Measurements from ENCODE around the gene SLC17A7.

SLC17A7 gene

DNA sequence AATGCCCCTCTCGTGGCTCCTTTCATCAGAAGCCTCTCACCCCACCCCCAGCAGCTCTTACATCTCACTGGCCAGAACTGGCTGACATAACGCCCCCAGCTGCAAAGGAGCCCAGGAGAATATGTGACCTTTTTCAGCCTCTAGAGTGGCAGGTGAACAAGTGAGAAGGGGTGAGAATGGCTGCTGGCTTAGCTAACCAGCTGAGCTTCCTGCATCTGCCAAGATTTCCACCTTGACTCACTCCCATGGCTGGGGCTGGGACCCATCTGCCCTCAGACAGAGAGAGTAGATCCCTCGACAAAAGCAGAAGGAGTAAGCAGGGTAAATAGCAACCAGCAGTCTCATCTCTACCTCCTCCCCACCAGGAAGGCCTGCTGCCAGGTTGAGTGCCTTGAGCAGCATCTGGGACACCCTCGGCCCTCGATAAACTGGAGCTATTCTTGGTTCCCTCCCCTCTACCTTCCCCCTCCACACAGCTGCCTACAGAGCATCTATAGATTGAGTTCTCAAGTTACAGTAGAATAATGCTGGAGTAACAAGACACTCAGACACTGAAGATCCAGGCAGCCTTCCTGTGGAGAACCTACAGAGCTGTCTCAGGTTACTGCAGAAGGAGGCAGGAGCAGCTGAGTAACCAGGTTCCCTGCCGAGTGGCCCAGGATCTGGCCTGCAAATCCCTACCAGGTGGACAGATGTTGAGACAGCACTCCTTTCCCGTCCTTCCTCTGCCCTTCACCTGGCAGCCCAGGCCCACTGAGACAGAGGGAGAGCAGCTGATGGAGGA, 37.7 kb downstream of the SLC17A7 start:
- no peak for DNase-seq

DNA sequence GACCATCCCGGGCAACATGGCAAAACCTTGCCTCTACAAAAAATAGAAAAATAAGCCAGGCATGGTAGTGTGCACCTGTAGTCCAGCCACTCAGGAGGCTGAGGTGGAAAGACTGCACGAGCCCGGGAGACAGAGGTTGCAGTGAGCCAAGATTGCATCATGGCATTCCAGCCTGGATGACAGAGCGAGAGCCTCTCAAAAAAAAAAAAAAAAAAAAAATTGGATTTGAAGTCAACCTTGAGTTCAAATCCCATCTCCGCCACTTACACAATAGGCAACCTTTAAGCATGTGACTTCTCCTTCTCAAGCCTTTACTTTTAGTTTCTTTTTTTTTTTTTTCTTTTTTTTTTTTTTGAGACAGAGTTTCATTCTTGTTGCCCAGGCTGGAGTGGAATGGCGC, 41.3 kb downstream of the SLC17A7 start:
- DNase-seq = no peak

DNA sequence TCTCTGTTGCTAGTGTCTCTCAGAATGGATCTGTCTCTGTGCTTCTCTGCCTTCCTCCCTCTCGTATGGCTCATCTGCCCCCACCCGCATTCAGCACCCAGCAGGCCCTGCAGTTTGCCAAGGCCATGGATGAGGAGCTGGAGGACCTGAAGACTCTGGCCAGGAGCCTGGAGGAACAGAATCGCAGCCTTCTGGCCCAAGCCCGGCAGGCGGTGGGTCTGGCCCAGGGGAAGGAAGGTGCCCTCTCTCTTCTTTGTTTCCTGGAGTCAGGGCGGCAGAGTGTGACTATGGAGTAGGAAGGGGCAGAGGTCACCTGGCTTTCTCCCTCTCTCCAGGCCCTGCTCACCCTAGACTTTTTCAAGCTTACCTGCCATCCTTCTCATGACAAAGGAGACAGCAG, 42.4 kb downstream of the SLC17A7 start:
- DNase-seq = no peak

DNA sequence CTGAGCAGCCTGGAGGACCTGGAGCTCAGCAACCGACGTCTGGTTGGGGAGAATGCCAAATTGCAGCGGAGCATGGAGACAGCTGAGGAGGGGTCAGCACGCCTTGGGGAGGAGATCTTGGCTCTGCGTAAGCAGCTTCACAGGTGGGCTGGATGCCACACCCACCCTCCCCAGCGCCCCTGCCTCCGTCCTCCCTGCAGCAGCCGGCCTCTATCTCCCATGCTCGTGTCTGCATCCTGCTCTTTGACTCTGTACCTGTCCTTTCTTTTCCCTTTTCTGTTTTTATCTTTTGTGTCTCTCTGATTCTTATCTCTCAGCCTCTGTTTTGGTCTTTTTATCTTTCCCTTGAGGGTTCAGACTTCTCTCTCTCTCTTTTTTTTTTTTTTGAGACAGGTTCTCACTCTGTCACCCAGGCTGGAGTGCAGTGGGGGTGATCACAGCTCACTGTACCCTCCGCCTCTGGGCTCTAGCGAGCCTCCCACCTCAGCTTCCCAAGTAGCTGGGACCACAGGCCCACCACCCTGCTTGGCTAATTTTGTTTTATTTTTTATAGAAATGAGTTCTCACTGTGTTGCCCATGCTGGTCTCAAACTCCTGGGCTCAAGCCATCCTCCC, 43.2 kb downstream of the SLC17A7 start:
- no peak for DNase-seq

DNA sequence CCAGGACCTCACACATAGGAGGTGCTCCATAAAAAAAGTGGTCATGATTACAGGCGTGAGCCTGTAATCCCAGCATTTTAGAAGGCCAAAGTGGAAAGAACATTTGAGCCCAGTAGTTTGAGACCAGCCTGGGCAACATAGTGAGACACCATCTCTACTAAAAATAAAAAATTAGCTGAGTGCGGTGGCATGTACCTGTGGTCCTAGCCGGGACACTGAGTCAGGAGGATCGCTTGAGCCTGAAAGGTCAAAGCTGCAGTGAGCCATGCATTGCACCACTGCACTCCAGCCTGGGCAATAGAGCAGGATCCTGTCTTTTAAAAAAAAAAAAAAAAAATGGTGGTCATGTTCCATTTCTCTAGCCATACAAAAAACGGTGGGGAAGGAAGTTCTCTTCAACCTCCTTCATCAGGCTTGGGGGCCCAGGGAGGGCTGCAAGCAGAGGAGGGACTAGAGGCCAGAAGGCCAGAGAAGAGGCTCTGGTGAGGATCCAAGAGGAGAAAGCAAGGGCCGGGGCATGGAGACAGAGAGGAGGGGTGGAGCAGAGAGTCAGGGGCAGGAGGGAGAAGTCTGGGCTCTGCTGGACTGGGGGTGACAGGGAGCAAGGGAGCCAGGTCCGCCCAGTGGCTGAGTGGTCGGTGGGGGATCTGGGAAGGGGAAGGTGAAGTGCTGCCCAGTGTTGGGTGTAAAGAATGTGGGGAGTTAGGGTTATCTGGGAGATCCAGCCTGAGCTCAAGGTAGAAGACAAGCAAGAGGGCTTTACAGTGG, 44.4 kb downstream of the SLC17A7 start:
- no peak for DNase-seq

DNA sequence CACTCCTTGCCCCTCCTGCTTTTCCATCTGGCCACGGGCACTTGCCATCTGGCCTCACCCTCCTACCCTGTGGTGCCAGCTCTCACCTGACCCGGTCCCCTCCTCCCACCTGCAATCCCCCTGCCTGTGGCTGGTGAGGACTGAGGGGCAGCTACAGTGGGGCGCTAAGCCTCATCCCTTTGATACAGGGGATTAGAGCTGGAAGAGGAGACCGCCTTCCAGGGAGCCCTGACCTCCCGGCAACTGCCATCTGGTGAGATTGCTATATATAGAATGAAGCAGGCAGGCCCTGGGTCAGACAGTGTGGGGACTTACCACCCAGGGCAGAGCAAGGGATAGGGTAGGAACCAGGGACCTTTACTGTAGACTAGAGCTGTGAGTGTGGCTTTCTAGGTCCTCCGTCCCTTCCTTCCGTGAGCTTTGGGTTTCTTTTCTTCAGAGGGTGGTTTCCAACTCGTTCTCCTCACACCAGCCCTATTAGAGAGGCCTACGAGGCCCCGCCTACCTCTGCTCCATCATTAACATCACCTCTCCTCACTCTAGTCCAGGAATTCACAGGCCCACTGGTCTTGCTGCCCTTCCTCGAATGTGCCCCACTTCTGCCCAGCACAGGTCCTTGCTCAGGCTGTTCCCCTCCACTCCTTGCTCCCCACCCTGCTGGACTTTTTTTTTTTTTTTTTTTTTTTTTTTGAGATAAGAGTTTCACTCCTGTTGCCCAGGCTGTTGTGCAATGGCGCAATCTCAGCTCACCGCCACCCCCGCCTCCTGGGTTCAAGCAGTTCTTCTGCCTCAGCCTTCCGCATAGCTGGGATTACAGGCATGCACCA, 45.5 kb downstream of the SLC17A7 start:
- no peak for DNase-seq

DNA sequence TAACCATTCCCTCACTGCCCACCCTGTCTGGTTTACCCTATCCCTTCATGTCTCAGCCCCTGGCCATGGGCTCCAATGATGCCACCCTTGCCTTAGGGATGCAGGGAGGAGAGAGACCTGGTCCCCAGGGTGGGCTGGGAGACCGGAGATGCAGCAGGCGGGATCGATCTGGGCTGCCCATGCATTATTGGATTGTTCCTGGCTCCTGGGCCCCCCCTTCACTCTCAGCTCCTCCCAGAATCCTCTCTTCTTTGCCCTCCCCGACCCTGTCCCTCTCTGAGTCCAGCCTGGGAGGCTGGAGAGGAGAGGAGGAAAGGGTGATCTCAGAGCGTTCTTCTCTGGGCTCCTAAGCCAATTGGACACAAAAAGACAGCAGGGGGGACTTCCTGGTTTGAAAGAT, 47.4 kb downstream of the SLC17A7 start:
- no peak for DNase-seq

DNA sequence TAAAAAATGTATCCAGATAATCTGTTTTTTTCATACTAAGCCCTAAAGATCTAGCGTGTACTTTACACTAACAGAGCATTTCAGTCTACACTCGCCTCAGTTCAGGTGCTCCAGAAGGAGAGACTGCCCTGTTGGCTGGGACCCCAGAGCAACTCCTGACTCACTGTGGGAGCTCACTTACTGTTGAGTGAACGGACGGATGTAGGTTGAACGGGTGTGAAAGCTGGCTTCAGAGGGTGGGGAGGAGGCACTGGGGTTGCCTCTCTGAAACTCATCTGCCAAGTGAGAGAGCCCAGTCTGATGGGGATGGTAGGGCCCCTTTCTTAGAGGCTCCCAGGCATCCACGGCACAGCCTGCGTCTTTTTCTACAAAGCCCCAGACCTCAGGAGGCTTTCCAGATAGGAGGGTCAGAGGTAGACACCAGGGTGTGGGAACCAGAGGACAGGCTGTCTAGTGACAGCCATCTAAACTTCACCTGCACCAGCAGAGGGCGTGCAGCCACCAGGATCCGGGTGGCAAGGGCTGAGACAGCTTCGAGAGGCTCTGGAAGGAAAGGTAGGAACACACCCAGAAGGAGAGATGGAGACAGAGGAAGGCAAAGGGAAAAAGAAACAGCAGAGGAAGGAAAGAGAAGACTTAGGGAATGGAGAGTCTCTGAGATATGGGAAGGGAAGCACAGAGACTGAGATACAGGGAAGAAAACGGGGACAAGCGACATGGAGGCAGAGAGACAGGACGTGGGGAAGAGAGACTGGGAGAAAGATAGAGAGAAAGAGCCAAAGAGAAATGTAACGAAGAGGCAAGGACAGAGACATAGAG, 49.5 kb downstream of the SLC17A7 start:
- DNase-seq = peak; percentile 62

DNA sequence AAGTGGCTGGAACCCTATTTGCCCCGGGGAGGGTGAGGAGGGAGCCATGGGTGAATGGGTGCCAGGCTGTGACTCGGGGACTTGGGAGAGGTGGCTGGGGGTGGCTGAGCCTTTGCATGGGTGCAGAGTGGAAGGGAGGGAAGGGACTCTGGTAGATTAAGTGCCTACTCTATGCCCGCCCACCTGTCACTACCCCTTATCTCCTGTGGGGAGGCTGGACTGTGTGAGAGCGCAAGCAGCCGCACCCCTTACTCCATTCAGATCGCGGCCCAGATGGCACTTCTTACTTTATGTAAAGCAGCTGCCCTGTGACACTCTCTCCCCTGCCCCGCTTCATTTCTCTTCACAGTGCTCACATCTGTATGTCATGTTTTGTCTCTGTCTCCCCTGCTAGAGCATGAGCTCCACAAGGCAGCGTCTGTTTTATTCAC, 50.4 kb downstream of the SLC17A7 start:
- no peak for DNase-seq

DNA sequence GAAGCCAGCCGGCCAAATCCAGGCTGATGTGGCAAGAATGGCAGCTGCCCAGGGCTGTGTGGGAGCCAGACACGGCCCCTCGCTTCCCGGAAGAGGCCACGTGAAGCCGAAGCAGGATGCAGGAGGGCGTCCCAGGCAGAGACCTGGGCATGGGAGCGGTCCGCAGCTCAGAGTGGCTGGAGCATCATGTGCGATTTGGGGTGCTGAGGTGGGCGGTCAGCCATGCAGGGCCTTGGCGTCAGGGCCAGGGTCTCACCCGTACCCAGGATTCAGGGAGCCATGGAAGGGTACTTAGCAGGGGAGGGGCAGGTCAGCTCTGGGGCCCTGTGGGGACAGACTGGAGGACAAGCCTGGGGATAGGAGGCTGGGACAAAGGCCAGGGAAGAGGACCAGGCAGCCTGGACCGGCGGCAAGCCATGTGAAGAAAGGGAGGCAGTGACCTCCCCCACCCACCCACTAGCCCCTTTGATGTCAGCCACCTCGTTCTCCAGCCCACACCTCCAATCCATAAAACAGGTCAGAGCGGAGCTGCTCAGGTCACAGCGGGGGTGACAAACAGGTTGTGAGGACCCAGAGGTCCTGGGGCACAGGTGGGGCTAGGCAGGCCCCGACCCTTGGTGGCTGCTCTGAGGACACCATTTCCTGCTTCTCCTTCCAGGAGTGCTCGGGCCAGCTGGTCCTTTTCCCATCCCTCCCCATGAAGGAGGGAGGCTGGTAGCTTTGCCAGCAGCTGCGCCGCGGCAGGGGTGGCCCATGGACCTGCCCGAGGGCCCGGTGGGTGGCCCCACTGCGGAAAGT, 51.0 kb downstream of the SLC17A7 start:
- no peak for DNase-seq

DNA sequence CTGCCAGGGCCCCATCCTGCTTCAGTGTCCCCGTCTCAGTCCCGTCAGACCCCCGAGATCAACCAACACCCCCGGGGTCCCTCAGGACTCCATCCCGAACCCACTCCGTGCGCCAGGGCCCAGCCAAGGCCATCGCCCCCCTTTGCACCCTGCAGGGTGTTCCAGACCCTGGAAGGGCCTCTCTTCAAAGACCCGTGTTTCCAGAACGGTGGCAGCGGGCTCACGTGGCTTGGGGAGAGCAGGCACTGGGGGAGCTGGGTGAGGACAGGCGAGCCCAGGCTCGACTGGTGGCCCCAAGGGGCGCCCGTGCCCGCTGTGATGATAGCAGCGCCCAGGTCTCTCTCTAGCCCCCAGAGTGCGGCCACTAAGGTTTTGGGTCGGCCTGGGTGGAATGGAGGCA, 51.9 kb downstream of the SLC17A7 start:
- DNase-seq = no peak

DNA sequence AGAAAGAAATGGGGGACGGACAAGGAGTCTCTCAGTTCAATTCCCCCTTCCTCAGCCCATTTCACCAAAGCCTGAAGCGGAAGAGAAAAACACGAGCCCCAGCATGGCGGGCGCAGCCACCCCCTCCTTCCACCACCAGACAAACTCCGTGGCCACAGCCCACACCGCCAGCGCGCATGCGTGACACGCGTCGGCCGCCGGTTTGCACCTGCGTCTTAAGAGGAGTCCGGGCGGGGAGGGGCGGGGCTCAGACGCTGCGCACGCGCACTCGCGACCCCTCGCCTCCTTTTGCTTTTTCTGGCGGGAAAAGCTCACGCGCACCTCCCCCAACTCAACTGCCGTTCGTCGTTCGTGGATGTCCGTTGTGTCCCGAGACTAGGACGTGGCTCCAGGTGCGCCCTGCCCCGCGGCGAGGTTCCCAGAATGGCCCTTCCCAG, 53.4 kb downstream of the SLC17A7 start, which contains the start of gene KASH5:
Gene KASH5, plus strand, starts transcription at position 314 of the 437 bp plus-strand sequence. CDS start 2,635 bp downstream, outside the sequence.
- DNase-seq = no peak

DNA sequence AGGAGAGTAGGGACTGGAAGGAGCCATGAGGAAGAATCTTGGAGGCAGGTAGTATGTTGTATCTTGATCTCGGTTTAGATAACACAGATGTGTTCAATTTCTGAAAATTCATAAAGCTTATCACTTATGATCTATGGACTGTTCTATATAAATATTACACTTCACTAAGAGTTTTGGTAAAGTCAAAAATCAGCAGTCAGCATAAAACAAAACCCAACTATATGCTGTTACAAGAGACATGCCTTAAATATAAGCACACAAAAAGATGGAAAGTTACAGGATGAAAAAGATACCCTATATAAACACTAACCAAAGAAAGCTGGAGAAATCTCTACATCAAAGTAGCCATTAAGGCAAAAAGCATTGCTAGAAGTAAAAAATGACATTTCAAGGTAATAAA, 57.7 kb downstream of the SLC17A7 start:
- no peak for DNase-seq

DNA sequence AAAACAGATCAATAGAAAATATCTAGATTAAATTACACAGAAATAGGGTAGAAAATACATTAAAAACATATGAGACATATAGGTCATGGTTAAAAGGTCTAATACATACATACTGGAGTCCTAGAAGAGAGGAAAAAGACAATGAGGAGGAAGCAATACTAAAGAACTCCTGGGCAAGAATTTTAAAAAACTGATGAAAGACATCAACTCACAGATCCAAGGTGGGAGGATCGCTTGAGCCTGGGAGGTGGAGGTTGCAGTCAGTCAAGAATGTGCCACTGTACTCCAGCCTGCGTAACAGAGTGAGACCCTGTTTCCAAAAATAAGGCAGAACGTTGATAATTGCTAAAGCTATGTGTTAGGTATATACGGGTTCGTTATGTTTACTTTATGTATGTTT, 58.7 kb downstream of the SLC17A7 start:
- DNase-seq = no peak

DNA sequence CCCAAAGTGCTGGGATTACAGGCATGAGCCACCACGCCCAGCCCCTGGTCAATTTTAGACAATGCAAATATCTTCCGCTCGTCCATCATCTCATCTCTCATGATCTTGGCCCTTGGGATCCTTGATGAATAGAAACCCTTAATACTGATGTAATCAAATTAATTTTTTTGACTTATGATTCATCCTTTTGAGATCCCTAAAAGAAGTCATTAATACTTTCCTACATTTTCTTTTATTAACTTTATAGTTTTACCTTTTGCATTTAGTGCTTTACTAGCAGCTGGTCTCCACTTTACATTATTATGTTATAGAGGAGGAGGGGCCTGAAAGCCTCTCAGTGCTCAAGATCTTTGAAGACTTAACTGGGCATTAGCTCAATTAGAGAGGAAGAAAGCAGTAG, 60.9 kb downstream of the SLC17A7 start:
- no peak for DNase-seq
